ENCODE results near the gene FBRSL1. TPM values are rescaled to one million over a fixed set of nuclear protein-coding genes. Genes with fewer than 3 reads are reported as not detected.

FBRSL1 gene
- total and polyA plus RNA-seq, 7 donors, result 3.9 to 37.0 (median 10.3) TPM

GRCh38 chr12:132537836-132538662 lies 48.1 kb downstream of the FBRSL1 start:
- TF ChIP-seq CTCF (IDR thresholded peaks at IDR 0.05) (no peak), EP300 (IDR thresholded peaks at IDR 0.05) (no peak), POLR2A (IDR thresholded peaks at IDR 0.05) (no peak), POLR2AphosphoS5 (IDR thresholded peaks at IDR 0.05) (no peak)
- H3K36me3 ChIP-seq, result peaks cover 0 to 2% (median 0%) of the 10 kb centered on the region in 4 donors
- intact Hi-C loops (cut with DNase I), result no loop called here
- 90 to 94% methylated on average over 29 of the region's 29 CpGs for WGBS, 2 donors
- DNase-seq, result no peak
- no peaks in the 10 kb centered on the region for H3K4me1 ChIP-seq
- H3K27ac ChIP-seq, result no peak overlapping the region
- H3K27me3 ChIP-seq, result no peaks in the 10 kb centered on the region
- no peak overlapping the region for H3K4me3 ChIP-seq
- H3K9me3 ChIP-seq, result no peaks in the 10 kb centered on the region

DNA sequence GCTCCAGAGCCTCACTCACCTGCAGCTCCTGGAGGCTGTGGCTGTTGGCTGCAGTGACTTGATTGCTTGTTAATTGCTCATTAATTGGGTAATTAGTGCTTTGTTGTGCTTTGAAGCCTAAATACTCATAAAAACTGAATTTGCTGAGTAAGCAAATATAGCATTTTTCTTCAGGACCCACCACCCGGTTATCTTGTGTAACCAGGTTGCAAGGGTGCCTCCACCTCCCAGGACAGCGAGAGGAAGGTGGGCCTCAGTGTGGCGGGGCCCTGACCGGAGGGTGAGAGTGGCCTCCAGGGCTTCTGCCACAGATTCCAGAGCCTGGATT lies 48.7 kb downstream of the FBRSL1 start:
- no peaks in the 10 kb centered on the region for H3K9me3 ChIP-seq
- no peak overlapping the region for H3K4me3 ChIP-seq
- no peaks in the 10 kb centered on the region for H3K27me3 ChIP-seq
- no peaks in the 10 kb centered on the region for H3K4me1 ChIP-seq
- DNase-seq, result no peak
- WGBS, 2 donors, result 94 to 97% methylated on average over 4 of the region's 4 CpGs
- no peak overlapping the region for H3K27ac ChIP-seq
- TF ChIP-seq EP300 (IDR thresholded peaks at IDR 0.05), result no peak
- TF ChIP-seq POLR2A (IDR thresholded peaks at IDR 0.05), result no peak
- TF ChIP-seq CTCF (IDR thresholded peaks at IDR 0.05), result no peak
- no peak for TF ChIP-seq POLR2AphosphoS5 (IDR thresholded peaks at IDR 0.05)
- intact Hi-C loops (cut with DNase I), result no loop called here
- peaks cover 0 to 8% (median 0%) of the 10 kb centered on the region in 4 donors for H3K36me3 ChIP-seq

GRCh38 chr12:132539016-132539773 lies 49.2 kb downstream of the FBRSL1 start:
- no peaks in the 10 kb centered on the region for H3K9me3 ChIP-seq
- no peaks in the 10 kb centered on the region for H3K27me3 ChIP-seq
- TF ChIP-seq EP300 (IDR thresholded peaks at IDR 0.05), result no peak
- no peaks in the 10 kb centered on the region for H3K4me1 ChIP-seq
- no peak overlapping the region for H3K4me3 ChIP-seq
- WGBS, 2 donors, result 95 to 96% methylated on average over 23 of the region's 23 CpGs
- peaks cover 0 to 13% (median 0%) of the 10 kb centered on the region in 4 donors for H3K36me3 ChIP-seq
- DNase-seq, result no peak
- intact Hi-C loops (cut with DNase I), result no loop called here
- no peak overlapping the region for H3K27ac ChIP-seq

- H3K27me3 ChIP-seq, result no peaks in the 10 kb centered on the region
- H3K9me3 ChIP-seq, result no peaks in the 10 kb centered on the region
- no peak overlapping the region for H3K4me3 ChIP-seq
- H3K27ac ChIP-seq, result no peak overlapping the region
- WGBS, 2 donors, result 83 to 91% methylated on average over 9 of the region's 9 CpGs
- intact Hi-C loops (cut with DNase I), result no loop called here
- no peaks in the 10 kb centered on the region for H3K4me1 ChIP-seq
- no peak for TF ChIP-seq POLR2AphosphoS5 (IDR thresholded peaks at IDR 0.05)
- no peak for TF ChIP-seq CTCF (IDR thresholded peaks at IDR 0.05)
- TF ChIP-seq EP300 (IDR thresholded peaks at IDR 0.05), result no peak
- peaks cover 0 to 13% (median 0%) of the 10 kb centered on the region in 4 donors for H3K36me3 ChIP-seq
- no peak for DNase-seq
Measured at GRCh38 chr12:132540436-132540835, 50.5 kb downstream of the FBRSL1 start.

DNA sequence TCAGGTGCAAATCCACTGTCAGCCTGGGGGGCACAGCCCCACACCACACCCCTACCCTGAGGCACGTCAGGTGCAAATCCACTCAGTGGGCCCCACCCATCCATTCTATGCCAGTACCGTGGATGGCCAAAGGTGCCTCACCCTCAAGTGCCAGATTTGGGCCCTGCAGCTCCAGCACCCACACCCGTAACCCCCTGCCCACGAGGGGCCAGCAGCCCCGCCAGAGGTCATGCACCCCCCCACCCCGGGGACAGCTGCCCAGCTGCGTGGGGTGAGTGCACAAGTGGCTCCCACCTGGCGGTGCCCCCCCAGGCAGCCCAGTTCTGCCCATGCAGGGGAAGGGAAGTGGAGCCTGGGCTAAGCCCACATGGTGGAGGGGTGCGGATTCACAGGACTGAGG lies 51.2 kb downstream of the FBRSL1 start:
- no peak overlapping the region for H3K4me3 ChIP-seq
- H3K27me3 ChIP-seq, result no peaks in the 10 kb centered on the region
- WGBS, 2 donors, result 86 to 90% methylated on average over 9 of the region's 9 CpGs
- intact Hi-C loops (cut with DNase I), result no loop called here
- DNase-seq, result no peak
- H3K4me1 ChIP-seq, result no peaks in the 10 kb centered on the region
- TF ChIP-seq POLR2AphosphoS5 (IDR thresholded peaks at IDR 0.05) (no peak), EP300 (IDR thresholded peaks at IDR 0.05) (no peak), CTCF (IDR thresholded peaks at IDR 0.05) (no peak), POLR2A (IDR thresholded peaks at IDR 0.05) (no peak)
- peaks cover 0 to 13% (median 0%) of the 10 kb centered on the region in 4 donors for H3K36me3 ChIP-seq
- H3K9me3 ChIP-seq, result no peaks in the 10 kb centered on the region
- no peak overlapping the region for H3K27ac ChIP-seq

Data from sigmoid colon (tissue), 7 donors.